Right cardiac atrium (tissue), 5 donors: ENCODE data around the gene ZNF493. TPM values are rescaled to one million over a fixed set of nuclear protein-coding genes. Genes with fewer than 3 reads are reported as not detected.

Source experiments
- ATAC-seq, 2 donors: fragments of 200-7000 bp; cut with Tn5 transposase; one replicate each; pipeline versions ENCODE4 v1.8.0 to v1.9.1; 2020; ENCODE audit warnings: moderate library complexity in 2 of 2, mild to moderate bottlenecking in 1 of 2
- DNase-seq, 3 donors: peaks; one replicate each; pipeline ENCODE4 v3.0.0-alpha.2; 2020
- H3K27ac ChIP-seq: one replicate; pipeline ENCODE4 v1.5.1; 2013; ENCODE audit warnings: mild to moderate bottlenecking, low read length, control low read depth, moderate library complexity
- H3K27me3 ChIP-seq: one replicate; pipeline ENCODE4 v1.6.1; 2013; ENCODE audit not compliant: control insufficient read depth, insufficient read depth
- H3K4me1 ChIP-seq: one replicate; pipeline ENCODE4 v1.6.1; 2013; ENCODE audit warnings: low read length; ENCODE audit not compliant: control insufficient read depth, insufficient read depth
- H3K4me3 ChIP-seq: one replicate; pipeline ENCODE4 v1.5.1; 2013; ENCODE audit warnings: low read length, control low read depth
- H3K9me3 ChIP-seq: one replicate; pipeline ENCODE4 v1.6.1; 2013; ENCODE audit warnings: low read length; ENCODE audit not compliant: control insufficient read depth
- WGBS: extraction: QIAGEN DNeasy Blood & Tissue Kit; methylation state at CpG from one replicate; pipeline ENCODE4 v1.1.7; 2013; 5-methylcytosine and 5-hydroxymethylcytosine counted together
- intact Hi-C, 4 donors: fragments of 100-400 bp; cut with DNase I; formaldehyde crosslinking; loops; one replicate each; pipeline versions ENCODE4 v1.11.0 to v1.14.0; 2022 to 2023
- polyA plus RNA-seq: library from polyadenylated mRNA; stranded (reverse); fragments of 200-250 nt; gene quantifications from one replicate; pipeline ENCODE4 v1.2.3, GENCODE V29; 2013
- total RNA-seq, 4 donors: library from RNA; stranded (reverse); fragmentation: NEBNext Ultra II Directional; extraction: Animal tissue kit (Norgen Biotek cat#: 25700); gene quantifications; one replicate each; pipeline ENCODE4 v1.2.1, GENCODE V29; 2021
- donor health status: healthy with polysubstance abuse.
- donor health status: DM: no; HTN: yes; CAD: no.
- donor health status: DM: no; HTN: no; CAD: no.
- donor health status: DM: no; HTN: yes; CAD: no; lungs with severe emphysema.
- donor health status: DM: yes; HTN: yes; CAD: no.

The ZNF493 gene
- total and polyA plus RNA-seq, 5 donors: 6.3 to 16.7 (median 13.1) TPM

DNA sequence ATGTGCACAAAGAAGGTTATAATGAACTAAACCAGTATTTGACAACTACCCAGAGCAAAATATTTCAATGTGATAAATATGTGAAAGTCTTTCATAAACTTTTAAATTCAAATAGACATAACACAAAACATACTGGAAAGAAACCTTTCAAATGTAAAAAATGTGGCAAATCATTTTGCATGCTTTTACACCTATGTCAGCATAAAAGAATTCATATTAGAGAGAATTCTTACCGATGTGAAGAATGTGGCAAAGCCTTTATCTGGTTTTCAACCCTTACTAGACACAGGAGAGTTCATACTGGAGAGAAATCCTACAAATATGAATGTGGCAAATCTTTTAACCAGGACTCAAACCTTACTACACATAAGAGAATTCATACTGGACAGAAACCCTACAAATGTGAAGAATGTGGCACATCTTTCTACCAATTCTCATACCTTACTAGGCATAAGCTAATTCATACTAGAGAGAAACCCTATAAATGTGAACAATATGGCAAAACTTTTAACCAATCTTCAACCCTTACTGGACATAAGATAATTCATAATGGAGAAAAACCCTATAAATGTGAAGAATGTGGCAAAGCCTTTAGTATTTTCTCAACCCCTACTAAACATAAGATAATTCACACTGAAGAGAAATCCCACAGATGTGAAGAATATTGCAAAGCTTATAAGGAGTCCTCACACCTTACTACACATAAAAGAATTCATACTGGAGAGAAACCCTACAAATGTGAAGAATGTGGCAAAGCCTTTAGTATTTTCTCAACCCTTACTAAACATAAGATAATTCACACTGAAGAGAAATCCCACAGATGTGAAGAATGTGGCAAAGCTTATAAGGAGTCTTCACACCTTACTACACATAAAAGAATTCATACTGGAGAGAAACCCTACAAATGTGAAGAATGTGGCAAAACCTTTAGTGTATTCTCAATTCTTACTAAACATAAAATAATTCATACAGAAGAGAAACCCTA is 26.4 kb downstream of the ZNF493 start:
- Histone ChIP-seq H3K4me1 (no peaks in the 10 kb centered on the region), H3K27me3 (no peaks in the 10 kb centered on the region), H3K27ac (no peak overlapping the region), H3K9me3 (peaks cover 9% of the 10 kb centered on the region), H3K4me3 (no peak overlapping the region)
- WGBS: 96% methylated on average over 1 of the region's 1 CpG
- intact Hi-C loops: no loop called here
- no peak for ATAC-seq
- DNase-seq: no peak

DNA sequence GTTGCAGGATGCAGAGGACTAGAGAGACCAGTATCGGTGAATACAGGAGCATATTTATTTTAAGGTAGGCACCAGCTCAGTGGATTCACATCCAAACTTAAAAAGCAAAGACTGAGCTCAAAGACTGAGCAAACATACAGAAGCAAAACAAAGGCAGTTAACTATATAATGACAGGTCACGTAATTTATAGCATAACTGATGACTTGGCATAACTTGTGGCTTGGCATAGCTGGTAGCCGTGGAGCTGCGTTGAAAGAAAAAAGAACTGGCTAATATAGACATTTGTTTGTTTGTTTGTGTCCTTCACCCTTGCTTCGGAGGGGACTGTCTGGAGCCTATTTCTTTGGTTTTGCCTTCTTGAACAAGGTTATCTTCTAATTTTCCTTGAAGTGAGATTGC is 33.7 kb downstream of the ZNF493 start:
- H3K4me3 ChIP-seq: no peak overlapping the region
- H3K27me3 ChIP-seq: no peaks in the 10 kb centered on the region
- no peak overlapping the region for H3K27ac ChIP-seq
- ATAC-seq (no peak), DNase-seq (no peak)
- H3K4me1 ChIP-seq: no peaks in the 10 kb centered on the region
- intact Hi-C loops: no loop called here
- 82% methylated on average over 5 of the region's 5 CpGs for WGBS
- H3K9me3 ChIP-seq: peaks cover 2% of the 10 kb centered on the region

DNA sequence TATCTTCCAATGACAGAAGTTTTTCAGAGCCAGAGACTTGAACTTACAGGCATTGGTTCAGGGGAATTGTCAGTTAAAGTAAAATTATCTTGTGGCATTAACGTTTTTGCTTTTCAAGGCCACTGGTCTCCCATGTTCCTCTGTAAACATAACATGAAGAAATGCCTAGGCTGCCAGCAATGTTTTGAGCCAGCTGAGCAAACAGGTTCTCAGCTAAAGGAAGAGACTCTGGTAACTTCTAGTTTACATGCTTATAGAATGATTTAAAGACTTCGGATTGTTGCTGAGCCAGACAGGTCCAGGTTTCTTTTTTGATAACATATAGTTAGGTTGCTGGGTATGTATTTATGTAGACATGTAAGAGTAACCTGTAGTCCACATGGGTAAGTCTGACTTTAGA is 35.7 kb downstream of the ZNF493 start:
- WGBS: 79% methylated on average over 2 of the region's 2 CpGs

DNA sequence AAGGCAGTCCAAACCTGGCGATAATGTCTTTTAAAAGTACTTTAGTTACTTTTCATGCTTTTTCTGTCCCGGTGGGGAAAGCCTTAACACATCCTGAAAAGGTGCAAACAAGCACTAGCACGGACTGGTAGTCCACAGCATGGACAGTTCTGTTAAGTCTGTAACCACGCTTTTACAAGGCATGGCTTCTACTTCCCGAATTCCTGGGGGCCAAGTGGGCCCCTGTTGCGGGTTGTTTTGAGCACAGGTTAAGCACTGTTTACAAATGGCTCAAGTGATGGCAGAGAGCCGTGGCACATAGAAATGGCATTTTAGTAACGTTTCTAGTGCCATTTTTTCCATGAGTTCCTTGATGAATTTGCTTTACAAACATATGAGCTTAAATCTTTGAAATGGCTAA is 37.6 kb downstream of the ZNF493 start:
- intact Hi-C loops: no loop called here
- Histone ChIP-seq H3K9me3 (no peaks in the 10 kb centered on the region), H3K4me1 (no peaks in the 10 kb centered on the region), H3K4me3 (no peak overlapping the region), H3K27me3 (no peaks in the 10 kb centered on the region), H3K27ac (no peak overlapping the region)
- WGBS: 85% methylated on average over 8 of the region's 8 CpGs
- ATAC-seq (no peak), DNase-seq (no peak)

More for the DNA sequence above, 35.7 kb downstream of the ZNF493 start:
- ATAC-seq: no peak
- Histone ChIP-seq H3K27ac (no peak overlapping the region), H3K4me1 (no peaks in the 10 kb centered on the region), H3K4me3 (no peak overlapping the region), H3K9me3 (peaks cover 2% of the 10 kb centered on the region), H3K27me3 (no peaks in the 10 kb centered on the region)
- DNase-seq: no peak
- intact Hi-C loops: no loop called here

DNA sequence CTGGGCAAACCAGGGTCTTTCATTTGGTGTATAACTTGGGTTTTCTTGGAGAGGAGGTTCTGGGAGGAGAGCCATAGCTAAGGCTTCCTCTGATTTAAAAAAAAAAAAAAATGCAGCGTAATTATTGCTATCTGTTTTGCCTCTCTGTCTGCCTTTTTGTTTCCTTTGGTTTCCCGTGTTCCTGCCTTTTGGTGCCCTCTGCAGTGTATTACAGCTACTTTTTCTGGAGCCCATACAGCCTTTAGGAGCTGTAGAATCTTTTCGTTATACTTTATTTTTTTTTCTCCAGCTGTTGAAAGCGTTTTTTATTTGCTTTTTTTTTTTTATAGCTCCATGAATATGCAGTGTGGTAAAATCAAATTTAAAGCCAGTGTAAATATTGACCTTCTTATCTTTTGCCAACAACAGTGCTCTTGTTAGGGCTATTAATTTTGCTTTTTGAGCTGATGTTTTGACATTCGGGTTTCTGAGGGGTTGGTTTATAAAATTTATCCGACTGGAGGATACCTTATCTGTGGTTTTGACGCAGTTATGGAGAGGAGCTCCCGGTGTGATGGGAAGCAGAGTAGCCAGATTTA is 38.1 kb downstream of the ZNF493 start:
- WGBS: 74% methylated on average over 8 of the region's 8 CpGs
- no peak for DNase-seq
- H3K27me3 ChIP-seq: no peaks in the 10 kb centered on the region
- no peak for ATAC-seq
- H3K27ac ChIP-seq: no peak overlapping the region
- intact Hi-C loops: no loop called here
- no peaks in the 10 kb centered on the region for H3K9me3 ChIP-seq
- no peaks in the 10 kb centered on the region for H3K4me1 ChIP-seq
- no peak overlapping the region for H3K4me3 ChIP-seq

DNA sequence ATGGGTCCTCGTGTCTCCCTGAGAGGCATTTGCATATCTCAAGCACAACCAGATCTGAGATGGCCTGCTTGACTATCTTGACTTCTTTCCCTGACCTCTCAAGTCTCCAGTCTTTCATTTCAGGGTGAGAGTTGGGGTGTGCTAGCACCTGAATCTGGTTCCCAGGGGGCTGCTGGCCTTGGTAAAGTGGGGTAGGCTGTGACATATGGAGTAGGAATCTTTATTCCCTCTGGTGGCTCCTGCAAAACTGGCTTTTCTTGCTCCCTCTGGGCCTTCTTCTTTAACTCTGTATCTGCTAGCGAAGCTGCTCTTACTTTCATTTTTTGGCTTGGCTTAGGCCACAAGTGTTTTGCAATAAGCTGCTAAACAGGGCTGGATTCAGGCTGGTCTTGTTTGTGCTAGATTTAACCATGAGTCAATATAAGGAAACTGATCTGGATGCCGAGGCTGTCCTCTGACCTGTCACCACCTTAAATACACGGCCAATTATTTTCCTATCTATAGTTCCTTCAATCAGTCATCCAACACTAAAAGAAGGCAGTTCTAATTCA is 42.3 kb downstream of the ZNF493 start:
- Histone ChIP-seq H3K27ac (no peak overlapping the region), H3K27me3 (no peaks in the 10 kb centered on the region), H3K9me3 (no peaks in the 10 kb centered on the region), H3K4me1 (no peaks in the 10 kb centered on the region), H3K4me3 (no peak overlapping the region)
- intact Hi-C loops: no loop called here
- peak in 1 of 3 donors; percentile 47 for DNase-seq
- peak; percentile 83 to 87 for ATAC-seq
- 45% methylated on average over 4 of the region's 4 CpGs for WGBS

DNA sequence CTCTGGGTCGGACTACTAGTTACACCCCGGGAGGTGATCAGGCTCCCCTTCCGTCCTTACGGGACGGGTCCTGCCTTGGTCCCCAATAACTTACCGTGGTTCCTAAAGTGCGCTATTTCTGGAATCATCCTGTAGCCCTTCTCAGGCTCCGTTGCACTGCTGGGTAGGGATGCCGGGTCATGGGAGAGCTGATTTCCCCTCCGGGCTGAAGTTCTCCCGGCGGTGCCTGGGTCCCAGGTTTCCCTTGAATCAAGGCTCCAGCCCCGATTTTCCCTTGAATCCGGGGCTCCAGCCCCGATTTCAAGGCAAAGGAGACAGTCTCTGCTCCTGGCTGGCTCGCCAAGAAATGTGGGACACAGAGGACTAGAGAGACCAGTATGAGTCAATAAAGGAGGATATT is 43.4 kb downstream of the ZNF493 start:
- DNase-seq (peak in 2 of 3 donors; percentile 39 to 46), ATAC-seq (peak in 1 of 2 donors; percentile 29)
- intact Hi-C loops: no loop called here
- H3K4me3 ChIP-seq: no peak overlapping the region
- no peaks in the 10 kb centered on the region for H3K27me3 ChIP-seq
- no peaks in the 10 kb centered on the region for H3K9me3 ChIP-seq
- H3K4me1 ChIP-seq: no peaks in the 10 kb centered on the region
- no peak overlapping the region for H3K27ac ChIP-seq
- 90% methylated on average over 16 of the region's 16 CpGs for WGBS

DNA sequence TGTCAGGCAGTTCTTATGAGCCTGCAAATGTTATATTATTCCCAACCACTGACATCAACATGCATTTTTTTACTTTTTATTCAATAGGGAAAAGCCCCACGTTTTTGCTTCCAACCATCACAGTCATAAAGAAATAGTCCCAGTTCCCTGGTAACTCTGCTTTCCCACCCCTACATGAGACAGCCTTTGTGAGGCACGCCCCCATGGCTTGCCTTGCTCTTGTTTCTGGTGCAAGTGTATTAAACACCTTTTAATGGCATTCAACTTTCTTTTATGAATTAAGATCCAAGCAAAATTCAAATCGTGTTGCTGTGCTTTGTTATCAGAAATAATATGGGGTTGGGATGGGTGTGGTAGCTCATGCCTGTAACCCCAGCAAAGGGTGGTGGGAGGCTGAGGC is 54.3 kb downstream of the ZNF493 start:
- no peak for ATAC-seq
- 86% methylated on average over 3 of the region's 3 CpGs for WGBS
- intact Hi-C loops: no loop called here
- Histone ChIP-seq H3K4me3 (no peak overlapping the region), H3K9me3 (no peaks in the 10 kb centered on the region), H3K4me1 (no peaks in the 10 kb centered on the region), H3K27me3 (no peaks in the 10 kb centered on the region), H3K27ac (no peak overlapping the region)
- no peak for DNase-seq

DNA sequence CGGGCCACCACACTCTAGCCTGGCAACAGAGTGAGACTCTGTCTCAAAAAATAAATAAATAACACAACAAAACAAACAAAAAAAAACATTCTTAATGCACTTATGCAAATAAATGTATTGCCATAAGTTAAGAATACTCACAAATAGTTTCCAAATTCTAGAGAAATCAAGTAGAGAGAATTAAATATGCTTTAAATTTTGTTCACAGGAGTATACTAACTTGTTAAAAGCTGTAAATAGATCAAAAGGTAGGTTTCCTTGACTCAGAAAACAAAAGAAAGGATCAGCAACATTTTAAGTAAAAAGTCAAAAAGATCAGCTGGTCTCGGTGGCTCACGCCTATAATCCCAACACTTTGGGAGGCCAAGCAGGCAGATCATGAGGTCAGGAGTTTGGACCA is 58.0 kb downstream of the ZNF493 start:
- H3K9me3 ChIP-seq: peaks cover 3% of the 10 kb centered on the region
- no peak overlapping the region for H3K4me3 ChIP-seq
- ATAC-seq: no peak
- no peaks in the 10 kb centered on the region for H3K4me1 ChIP-seq
- intact Hi-C loops: no loop called here
- no peaks in the 10 kb centered on the region for H3K27me3 ChIP-seq
- H3K27ac ChIP-seq: no peak overlapping the region
- no peak for DNase-seq
- 98% methylated on average over 3 of the region's 3 CpGs for WGBS

DNA sequence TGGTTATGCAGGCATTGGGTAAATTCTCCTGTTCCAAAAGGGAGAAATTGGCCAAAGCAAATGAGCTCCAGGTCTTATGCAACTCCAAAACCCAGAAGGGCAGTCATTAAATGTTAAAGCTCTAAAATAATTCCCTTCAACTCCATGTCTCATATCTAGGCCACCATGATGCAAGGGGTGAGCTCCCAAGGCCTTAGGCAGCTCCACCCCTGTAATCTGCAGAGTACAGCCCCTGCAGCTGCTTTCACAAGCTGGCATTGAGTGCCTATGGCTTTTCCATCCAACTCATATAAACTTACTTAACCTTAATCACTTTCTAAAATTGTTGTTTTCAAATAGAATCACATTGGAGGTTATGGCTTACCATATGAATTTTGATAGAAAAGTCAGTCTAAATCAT is 63.8 kb downstream of the ZNF493 start:
- Histone ChIP-seq H3K27me3 (no peaks in the 10 kb centered on the region), H3K4me1 (no peaks in the 10 kb centered on the region), H3K9me3 (peaks cover 7% of the 10 kb centered on the region), H3K27ac (no peak overlapping the region), H3K4me3 (no peak overlapping the region)
- DNase-seq (no peak), ATAC-seq (peak in 1 of 2 donors; percentile 60)
- intact Hi-C loops: no loop called here

DNA sequence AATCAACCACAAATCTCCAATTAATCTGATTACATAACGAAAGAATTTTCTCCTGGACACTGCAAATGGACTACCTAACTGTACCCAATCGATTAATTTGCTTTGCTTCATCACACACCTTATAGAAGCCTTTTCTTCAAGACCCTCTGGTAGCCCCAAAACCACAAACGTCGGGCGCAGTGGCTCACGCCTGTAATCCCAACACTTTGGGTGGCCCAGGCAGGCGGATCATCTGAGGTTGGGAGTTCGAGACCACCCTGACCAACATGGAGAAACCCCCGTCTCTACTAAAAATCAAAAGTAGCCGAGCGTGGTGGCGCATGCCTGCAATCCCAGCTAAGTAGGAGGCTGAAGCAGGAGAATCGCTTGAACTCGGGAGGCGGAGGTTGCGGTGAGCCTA is 65.6 kb downstream of the ZNF493 start:
- Histone ChIP-seq H3K4me1 (no peaks in the 10 kb centered on the region), H3K9me3 (peaks cover 7% of the 10 kb centered on the region), H3K27me3 (no peaks in the 10 kb centered on the region), H3K27ac (no peak overlapping the region), H3K4me3 (no peak overlapping the region)
- intact Hi-C loops: no loop called here
- ATAC-seq: no peak
- DNase-seq: no peak
- WGBS: 96% methylated on average over 16 of the region's 16 CpGs
